Body of pancreas (tissue), 4 donors: Measurements from ENCODE around the gene PRODH. TPM values are rescaled to one million over a fixed set of nuclear protein-coding genes. Genes with fewer than 3 reads are reported as not detected.
"Not testable (repeated sequence)": the region's sequence is repeated elsewhere in the genome, so short reads cannot be mapped to it uniquely, and the experiment has no call there.

Experiments
- ATAC-seq: fragments of 150-250 bp; one replicate; pipeline ENCODE4 v1.9.1; 2016
- DNase-seq, 4 donors: peaks; one replicate each; pipeline ENCODE4 v3.0.0-alpha.2; 2019
- H3K27ac ChIP-seq, 4 donors: fragments of 200-600 bp; sonication (generic); 1 replicate in 3 of 4; 2 replicates in 1 of 4; pipeline versions ENCODE4 v1.5.1 to v1.6.1; 2016 to 2019; ENCODE audit warnings: mild to moderate bottlenecking in 1 of 4, mixed read lengths in 1 of 4, moderate library complexity in 1 of 4
- H3K27me3 ChIP-seq, 2 donors: fragments of 200-600 bp; sonication (generic); one replicate each; pipeline ENCODE4 v1.6.0; 2016; ENCODE audit warnings: mild to moderate bottlenecking in 1 of 2
- H3K36me3 ChIP-seq, 2 donors: fragments of 200-600 bp; sonication (generic); replicated peaks in 1 of 2; 2 replicates each; pipeline ENCODE4 v1.5.1; 2016; ENCODE audit warnings: low read depth in 2 of 2; ENCODE audit not compliant: insufficient read depth in 1 of 2
- H3K4me1 ChIP-seq: fragments of 200-600 bp; sonication (generic); one replicate; pipeline ENCODE4 v1.6.0; 2016
- H3K4me3 ChIP-seq, 2 donors: fragments of 200-600 bp; sonication (generic); 1 replicate in 1 of 2; 2 replicates in 1 of 2; pipeline ENCODE4 v1.5.1; 2016 to 2019
- H3K9me3 ChIP-seq, 3 donors: fragments of 200-600 bp; sonication (generic); 1 replicate in 2 of 3; 2 replicates in 1 of 3; pipeline ENCODE4 v1.5.1; 2016
- POLR2A ChIP-seq, 3 donors: fragments of 450-650 bp; IDR thresholded peaks; one replicate each; pipeline ENCODE4 v1.6.1; 2016; ENCODE audit warnings: antibody characterized with exemption in 3 of 3, mild to moderate bottlenecking in 2 of 3
- WGBS, 2 donors: methylation state at CpG; one replicate each; pipeline ENCODE4 v1.1.5; 2017; 5-methylcytosine and 5-hydroxymethylcytosine counted together
- intact Hi-C: fragments of 100-400 bp; cut with DNase I; formaldehyde crosslinking; loops from one replicate; pipeline ENCODE4 v1.15.1; 2023
- total RNA-seq, 2 donors: library from RNA; depleted of rRNA; stranded (reverse); fragments of >200 nt; gene quantifications; one replicate each; pipeline ENCODE4 v1.1.0, GENCODE V29; 2016
- TF ChIP-seq, protein P1 (sequence below), 7 experiments: fragments of 450-650 bp in 4 of 7; fragments of 200-600 bp in 3 of 7; sonication (generic) in 3 of 7; IDR thresholded peaks; one replicate each; pipeline ENCODE4 v1.5.1; 2016 to 2019; ENCODE audit warnings: antibody characterized with exemption in 7 of 7

Gene PRODH
- total RNA-seq, 2 donors from 2014 or later: 1.0 to 11.5 TPM

DNA sequence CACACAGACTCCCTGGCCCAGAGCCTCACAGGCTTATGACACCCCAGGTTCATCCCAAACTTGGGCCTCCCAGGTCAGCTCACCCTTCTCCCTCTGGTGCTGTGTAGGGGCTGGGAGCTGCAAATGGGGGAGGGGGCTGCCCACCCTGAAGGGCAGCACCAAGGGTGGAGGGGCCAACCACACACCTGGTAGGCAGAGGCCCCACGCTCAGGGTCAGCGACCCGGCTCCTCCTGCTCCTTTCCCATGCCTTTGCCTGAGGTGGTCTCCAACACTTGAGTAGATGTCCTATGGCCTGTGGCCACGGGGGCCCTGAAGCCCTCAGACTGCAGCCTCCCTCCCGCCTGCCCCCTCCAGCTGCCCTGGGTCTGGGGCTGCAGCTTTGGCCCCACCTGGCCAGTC, 26.5 kb downstream of the PRODH start:
- H3K9me3 ChIP-seq: no peaks in the 10 kb centered on the region
- H3K4me3 ChIP-seq: no peak overlapping the region
- H3K27ac ChIP-seq: no peak overlapping the region
- peak in 1 of 4 donors; percentile 3 for DNase-seq
- H3K4me1 ChIP-seq: no peaks in the 10 kb centered on the region
- intact Hi-C loops: no loop called here
- 100% methylated on average over 3 of the region's 5 CpGs; no CpG with 5 or more reads in 1 of the 2 donors for WGBS, 2 donors
- TF ChIP-seq POLR2A (IDR thresholded peaks at IDR 0.05): no peak
- TF ChIP-seq, protein P1, sequence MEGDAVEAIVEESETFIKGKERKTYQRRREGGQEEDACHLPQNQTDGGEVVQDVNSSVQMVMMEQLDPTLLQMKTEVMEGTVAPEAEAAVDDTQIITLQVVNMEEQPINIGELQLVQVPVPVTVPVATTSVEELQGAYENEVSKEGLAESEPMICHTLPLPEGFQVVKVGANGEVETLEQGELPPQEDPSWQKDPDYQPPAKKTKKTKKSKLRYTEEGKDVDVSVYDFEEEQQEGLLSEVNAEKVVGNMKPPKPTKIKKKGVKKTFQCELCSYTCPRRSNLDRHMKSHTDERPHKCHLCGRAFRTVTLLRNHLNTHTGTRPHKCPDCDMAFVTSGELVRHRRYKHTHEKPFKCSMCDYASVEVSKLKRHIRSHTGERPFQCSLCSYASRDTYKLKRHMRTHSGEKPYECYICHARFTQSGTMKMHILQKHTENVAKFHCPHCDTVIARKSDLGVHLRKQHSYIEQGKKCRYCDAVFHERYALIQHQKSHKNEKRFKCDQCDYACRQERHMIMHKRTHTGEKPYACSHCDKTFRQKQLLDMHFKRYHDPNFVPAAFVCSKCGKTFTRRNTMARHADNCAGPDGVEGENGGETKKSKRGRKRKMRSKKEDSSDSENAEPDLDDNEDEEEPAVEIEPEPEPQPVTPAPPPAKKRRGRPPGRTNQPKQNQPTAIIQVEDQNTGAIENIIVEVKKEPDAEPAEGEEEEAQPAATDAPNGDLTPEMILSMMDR (IDR thresholded peaks at IDR 0.05): no peak
- no peaks in the 10 kb centered on the region for H3K27me3 ChIP-seq
- H3K36me3 ChIP-seq: no peaks in the 10 kb centered on the region
- no peak for ATAC-seq

DNA sequence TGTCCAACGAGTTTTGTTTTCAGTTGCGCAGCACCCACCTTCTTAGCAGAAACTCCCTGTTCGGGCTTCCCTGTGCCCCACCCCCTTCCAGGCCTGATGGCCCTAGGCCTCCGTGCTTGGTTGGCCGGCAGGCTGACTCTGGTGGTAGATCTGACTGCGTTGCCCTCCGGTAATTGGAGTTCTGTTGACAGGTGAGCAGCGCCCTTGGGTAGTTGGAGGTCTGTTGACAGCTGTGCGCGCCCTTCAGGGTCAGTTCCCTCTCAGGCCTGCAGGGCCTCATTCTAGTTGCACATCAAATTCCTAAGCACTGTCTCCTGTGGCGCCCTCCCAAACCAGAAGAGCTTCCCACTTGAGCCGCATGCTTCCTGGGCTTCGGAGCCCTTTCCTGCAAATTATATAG, 29.2 kb downstream of the PRODH start:
- Histone ChIP-seq H3K27me3 (no peaks in the 10 kb centered on the region), H3K9me3 (no peaks in the 10 kb centered on the region), H3K4me1 (no peaks in the 10 kb centered on the region), H3K36me3 (no peaks in the 10 kb centered on the region), H3K27ac (no peak overlapping the region), H3K4me3 (no peak overlapping the region)
- ATAC-seq (no peak), DNase-seq (peak in 2 of 4 donors; percentile 6)
- intact Hi-C loops: no loop called here
- no peak for TF ChIP-seq POLR2A (IDR thresholded peaks at IDR 0.05)
- TF ChIP-seq, protein P1 (IDR thresholded peaks at IDR 0.05): no peak
- WGBS, 2 donors: no CpG with 5 or more reads among the region's 13 CpGs

DNA sequence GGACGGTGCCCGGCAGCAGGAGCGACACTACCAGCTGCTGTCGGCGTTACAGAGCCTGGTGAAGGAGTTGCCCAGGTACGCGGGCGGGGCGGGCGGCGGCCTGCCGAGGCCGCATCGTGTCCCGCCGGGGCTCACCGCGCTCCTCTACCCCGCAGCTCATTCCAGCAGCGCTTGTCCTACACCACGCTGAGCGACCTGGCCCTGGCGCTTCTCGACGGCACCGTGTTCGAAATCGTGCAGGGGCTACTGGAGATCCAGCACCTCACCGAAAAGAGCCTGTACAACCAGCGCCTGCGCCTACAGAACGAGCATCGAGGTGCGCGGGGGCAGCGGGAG, 29.7 kb downstream of the PRODH start:
- no CpG with 5 or more reads among the region's 36 CpGs for WGBS, 2 donors
- ATAC-seq: not testable (repeated sequence)

DNA sequence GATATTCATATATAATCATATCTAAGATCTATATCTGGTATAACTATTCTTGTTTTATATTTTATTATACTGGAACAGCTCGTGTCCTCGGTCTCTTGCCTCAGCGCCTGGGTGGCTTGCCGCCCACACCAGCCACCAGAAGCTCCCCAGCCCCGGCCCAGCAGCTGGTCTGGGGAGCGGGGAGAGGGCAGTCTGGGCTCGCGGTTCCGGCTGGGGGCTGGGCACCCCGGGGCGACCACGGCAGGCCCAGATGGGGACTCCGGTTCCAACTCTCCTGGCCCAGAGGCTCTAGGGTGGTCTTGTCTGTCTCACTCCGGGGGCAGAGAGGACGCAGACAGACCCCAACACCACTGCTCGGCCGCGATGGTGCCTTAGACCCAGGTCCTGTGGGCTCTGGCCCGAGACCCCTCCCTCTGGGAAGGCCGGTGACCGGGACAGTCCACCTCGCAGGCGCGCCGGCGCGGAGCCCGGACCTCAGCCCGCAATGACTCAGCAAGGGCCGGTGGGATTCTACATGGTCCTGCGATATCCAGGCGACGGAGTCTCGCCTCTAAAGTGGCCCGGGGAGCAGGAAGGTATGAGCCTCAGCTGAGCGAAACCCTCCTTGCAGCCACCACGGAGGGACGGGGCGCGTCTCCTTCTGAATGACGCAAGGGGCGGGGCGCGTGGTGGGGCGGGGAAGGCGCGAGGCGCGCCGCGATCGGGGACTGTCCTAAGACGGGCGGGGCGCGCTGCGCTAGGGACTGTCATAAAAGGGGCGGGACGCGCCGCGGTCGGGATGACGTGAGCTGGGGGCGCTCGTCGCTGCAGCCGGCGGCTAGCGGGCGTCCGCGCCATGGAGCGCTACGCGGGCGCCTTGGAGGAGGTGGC, 30.3 kb downstream of the PRODH start, which contains the start of gene DGCR6:
TSS of gene DGCR6 (plus strand) at position 781 of the 870 bp plus-strand sequence. CDS start at position 836, 55 bp downstream.
- no peaks in the 10 kb centered on the region for H3K27me3 ChIP-seq
- peak; percentile 97 for ATAC-seq
- DNase-seq: peak in 2 of 4 donors; percentile 2 to 6
- no peaks in the 10 kb centered on the region for H3K36me3 ChIP-seq
- WGBS, 2 donors: no CpG with 5 or more reads among the region's 77 CpGs
- H3K4me3 ChIP-seq: no peak within 1 kb of the TSS
- no peaks in the 10 kb centered on the region for H3K4me1 ChIP-seq
- intact Hi-C loops: no loop called here
- no peak within 1 kb of the TSS for H3K27ac ChIP-seq
- TF ChIP-seq, protein P1 (IDR thresholded peaks at IDR 0.05): no peak
- TF ChIP-seq POLR2A (IDR thresholded peaks at IDR 0.05): no peak
- H3K9me3 ChIP-seq: no peaks in the 10 kb centered on the region

More for the DNA sequence above, 29.7 kb downstream of the PRODH start:
- H3K36me3 ChIP-seq, H3K9me3 ChIP-seq, DNase-seq, intact Hi-C loops, H3K4me3 ChIP-seq, H3K27ac ChIP-seq, H3K4me1 ChIP-seq, H3K27me3 ChIP-seq: not testable (repeated sequence)

DNA sequence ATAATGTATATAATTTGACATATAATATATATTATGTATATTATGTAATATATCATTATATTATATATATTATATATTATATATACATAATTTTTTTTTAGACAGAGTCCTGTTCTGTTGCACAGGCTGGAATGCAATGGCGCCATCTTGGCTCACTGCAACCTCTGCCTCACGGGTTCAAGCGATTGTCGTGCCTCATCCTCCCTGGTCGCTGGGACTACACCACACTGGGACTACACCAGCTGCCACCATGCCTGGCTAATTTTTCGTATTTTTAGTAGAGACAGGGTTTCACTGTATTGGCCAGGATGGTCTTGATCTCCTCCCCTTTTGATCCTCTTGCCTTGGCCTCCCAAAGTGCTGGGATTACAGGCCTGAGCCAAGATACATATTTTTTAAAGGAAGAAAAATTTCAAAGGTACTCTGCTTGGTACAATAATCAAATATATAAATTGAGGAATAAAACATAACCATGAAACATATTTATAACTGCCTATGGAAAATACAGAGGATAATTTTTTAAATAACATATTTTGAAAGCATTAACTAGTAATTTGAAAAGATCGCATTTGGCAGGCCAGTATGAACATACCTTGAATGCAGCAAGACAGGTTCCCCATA, 39.9 kb downstream of the PRODH start:
- DNase-seq: peak; percentile 6 to 24 (median 19)
- intact Hi-C loops, ATAC-seq, H3K4me1 ChIP-seq, H3K27me3 ChIP-seq, H3K9me3 ChIP-seq, H3K4me3 ChIP-seq, H3K27ac ChIP-seq, H3K36me3 ChIP-seq: not testable (repeated sequence)
- WGBS, 2 donors: 100% methylated on average over 5 of the region's 7 CpGs; no CpG with 5 or more reads in 1 of the 2 donors

DNA sequence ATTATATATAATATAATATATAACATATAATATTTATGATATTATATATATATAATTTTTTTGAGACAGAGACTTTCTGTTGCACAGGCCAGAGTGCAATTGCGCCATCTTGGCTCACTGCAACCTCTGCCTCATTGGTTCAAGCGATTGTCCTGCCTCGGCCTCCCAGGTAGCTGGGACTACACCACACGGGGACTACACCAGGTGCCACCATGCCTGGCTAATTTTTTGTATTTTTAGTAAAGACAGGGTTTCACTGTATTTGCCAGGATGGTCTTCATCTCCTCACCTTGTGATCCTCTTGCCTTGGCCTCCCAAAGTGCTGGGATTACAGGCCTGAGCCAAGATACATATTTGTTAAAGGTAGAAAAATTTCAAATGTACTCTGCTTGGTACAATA, 42.3 kb downstream of the PRODH start:
- H3K4me3 ChIP-seq, DNase-seq, H3K36me3 ChIP-seq, ATAC-seq, H3K9me3 ChIP-seq, H3K27me3 ChIP-seq, H3K4me1 ChIP-seq, intact Hi-C loops, H3K27ac ChIP-seq: not testable (repeated sequence)
- WGBS, 2 donors: no CpG with 5 or more reads among the region's 4 CpGs

DNA sequence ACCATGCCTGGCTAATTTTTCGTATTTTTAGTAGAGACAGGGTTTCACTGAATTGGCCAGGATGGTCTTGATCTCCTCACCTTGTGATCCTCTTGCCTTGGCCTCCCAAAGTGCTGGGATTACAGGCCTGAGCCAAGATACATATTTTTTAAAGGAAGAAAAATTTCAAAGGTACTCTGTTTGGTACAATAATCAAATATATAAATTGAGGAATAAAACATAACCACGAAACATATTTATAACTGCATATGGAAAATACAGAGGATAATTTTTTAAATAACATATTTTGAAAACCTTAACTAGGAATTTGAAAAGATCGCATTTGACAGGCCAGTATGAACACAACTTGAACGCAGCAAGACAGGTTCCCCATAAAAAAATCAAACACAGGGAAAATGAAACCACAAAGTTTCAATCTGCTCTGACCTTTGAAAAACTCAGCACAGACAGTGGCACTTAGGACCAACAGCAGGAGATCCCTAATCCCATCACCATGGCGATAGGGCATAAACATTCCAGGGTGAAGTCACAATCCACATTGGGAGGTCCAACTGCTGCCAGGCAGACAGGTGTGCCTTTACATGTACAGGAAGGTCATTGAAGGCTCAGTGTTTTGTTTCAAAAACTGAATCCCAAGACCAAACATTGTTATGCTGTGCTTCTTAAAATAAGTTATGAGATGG, 45.4 kb downstream of the PRODH start:
- ATAC-seq, DNase-seq, H3K36me3 ChIP-seq, intact Hi-C loops, H3K27ac ChIP-seq, H3K4me1 ChIP-seq, H3K27me3 ChIP-seq, H3K9me3 ChIP-seq, H3K4me3 ChIP-seq: not testable (repeated sequence)
- WGBS, 2 donors: 75 to 100% methylated on average over 1 of the region's 5 CpGs
